GM23338 (cell line): ENCODE data around the gene SASH3.

Experiments used
- EZH2 ChIP-seq: fragments of 200-600 bp; sonication (generic); IDR thresholded peaks from one replicate; pipeline ENCODE4 v1.8.0; 2017; ENCODE audit warnings: antibody characterized with exemption, mild to moderate bottlenecking, low read depth; ENCODE audit not compliant: unreplicated experiment
- JUNB ChIP-seq: IDR thresholded peaks from one replicate; pipeline ENCODE4 v1.6.1; 2016; ENCODE audit warnings: antibody characterized with exemption; ENCODE audit not compliant: unreplicated experiment
- POLR2AphosphoS5 ChIP-seq: IDR thresholded peaks from 2 replicates; pipeline ENCODE4 v1.6.1; 2016; ENCODE audit warnings: antibody characterized with exemption, low read depth
- TF ChIP-seq, protein P1 (sequence below), 2 experiments: fragments of 200-600 bp in 1 of 2; sonication (generic) in 1 of 2; conservative IDR thresholded peaks; 2 replicates each; pipeline versions ENCODE4 v1.5.1 to v1.6.1; 2016 to 2017; ENCODE audit warnings: antibody characterized with exemption in 2 of 2, low read depth in 2 of 2, mild to moderate bottlenecking in 2 of 2, moderate library complexity in 1 of 2
- TF ChIP-seq, protein P2 (sequence below): fragments of 250-450 bp; sonication (Bioruptor Pico); IDR thresholded peaks from 2 replicates; pipeline ENCODE4 v1.5.0; 2020; ENCODE audit warnings: mild to moderate bottlenecking, moderate library complexity
- TF ChIP-seq, protein P3 (sequence below): IDR thresholded peaks from one replicate; pipeline ENCODE4 v1.6.1; 2018; ENCODE audit warnings: antibody characterized with exemption; ENCODE audit not compliant: unreplicated experiment

DNA sequence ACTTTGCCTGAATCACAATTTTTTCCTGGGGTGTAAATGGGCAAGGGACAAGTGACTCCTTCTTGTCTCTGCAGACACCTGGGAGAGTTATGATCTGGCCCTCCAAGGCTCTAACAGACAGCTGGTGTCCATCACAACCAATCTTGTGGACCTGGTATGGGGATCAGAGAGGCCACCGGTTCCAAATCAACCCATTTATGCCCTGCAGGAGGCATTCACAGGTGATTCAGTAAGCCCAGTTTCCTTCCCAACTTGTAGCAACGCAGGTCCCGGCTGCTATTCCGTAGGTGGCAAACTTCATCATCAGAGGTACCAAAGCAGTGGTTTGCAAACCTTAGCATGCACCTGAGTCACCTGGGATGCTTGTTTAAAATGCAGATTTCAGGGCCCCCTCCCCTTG, 32.2 kb upstream of the SASH3 start:
- TF ChIP-seq, protein P1, sequence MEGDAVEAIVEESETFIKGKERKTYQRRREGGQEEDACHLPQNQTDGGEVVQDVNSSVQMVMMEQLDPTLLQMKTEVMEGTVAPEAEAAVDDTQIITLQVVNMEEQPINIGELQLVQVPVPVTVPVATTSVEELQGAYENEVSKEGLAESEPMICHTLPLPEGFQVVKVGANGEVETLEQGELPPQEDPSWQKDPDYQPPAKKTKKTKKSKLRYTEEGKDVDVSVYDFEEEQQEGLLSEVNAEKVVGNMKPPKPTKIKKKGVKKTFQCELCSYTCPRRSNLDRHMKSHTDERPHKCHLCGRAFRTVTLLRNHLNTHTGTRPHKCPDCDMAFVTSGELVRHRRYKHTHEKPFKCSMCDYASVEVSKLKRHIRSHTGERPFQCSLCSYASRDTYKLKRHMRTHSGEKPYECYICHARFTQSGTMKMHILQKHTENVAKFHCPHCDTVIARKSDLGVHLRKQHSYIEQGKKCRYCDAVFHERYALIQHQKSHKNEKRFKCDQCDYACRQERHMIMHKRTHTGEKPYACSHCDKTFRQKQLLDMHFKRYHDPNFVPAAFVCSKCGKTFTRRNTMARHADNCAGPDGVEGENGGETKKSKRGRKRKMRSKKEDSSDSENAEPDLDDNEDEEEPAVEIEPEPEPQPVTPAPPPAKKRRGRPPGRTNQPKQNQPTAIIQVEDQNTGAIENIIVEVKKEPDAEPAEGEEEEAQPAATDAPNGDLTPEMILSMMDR (conservative IDR thresholded peaks at IDR 0.05; ENCODE audit: low read depth in 2 of 2) = no peak
- TF ChIP-seq, protein P2, sequence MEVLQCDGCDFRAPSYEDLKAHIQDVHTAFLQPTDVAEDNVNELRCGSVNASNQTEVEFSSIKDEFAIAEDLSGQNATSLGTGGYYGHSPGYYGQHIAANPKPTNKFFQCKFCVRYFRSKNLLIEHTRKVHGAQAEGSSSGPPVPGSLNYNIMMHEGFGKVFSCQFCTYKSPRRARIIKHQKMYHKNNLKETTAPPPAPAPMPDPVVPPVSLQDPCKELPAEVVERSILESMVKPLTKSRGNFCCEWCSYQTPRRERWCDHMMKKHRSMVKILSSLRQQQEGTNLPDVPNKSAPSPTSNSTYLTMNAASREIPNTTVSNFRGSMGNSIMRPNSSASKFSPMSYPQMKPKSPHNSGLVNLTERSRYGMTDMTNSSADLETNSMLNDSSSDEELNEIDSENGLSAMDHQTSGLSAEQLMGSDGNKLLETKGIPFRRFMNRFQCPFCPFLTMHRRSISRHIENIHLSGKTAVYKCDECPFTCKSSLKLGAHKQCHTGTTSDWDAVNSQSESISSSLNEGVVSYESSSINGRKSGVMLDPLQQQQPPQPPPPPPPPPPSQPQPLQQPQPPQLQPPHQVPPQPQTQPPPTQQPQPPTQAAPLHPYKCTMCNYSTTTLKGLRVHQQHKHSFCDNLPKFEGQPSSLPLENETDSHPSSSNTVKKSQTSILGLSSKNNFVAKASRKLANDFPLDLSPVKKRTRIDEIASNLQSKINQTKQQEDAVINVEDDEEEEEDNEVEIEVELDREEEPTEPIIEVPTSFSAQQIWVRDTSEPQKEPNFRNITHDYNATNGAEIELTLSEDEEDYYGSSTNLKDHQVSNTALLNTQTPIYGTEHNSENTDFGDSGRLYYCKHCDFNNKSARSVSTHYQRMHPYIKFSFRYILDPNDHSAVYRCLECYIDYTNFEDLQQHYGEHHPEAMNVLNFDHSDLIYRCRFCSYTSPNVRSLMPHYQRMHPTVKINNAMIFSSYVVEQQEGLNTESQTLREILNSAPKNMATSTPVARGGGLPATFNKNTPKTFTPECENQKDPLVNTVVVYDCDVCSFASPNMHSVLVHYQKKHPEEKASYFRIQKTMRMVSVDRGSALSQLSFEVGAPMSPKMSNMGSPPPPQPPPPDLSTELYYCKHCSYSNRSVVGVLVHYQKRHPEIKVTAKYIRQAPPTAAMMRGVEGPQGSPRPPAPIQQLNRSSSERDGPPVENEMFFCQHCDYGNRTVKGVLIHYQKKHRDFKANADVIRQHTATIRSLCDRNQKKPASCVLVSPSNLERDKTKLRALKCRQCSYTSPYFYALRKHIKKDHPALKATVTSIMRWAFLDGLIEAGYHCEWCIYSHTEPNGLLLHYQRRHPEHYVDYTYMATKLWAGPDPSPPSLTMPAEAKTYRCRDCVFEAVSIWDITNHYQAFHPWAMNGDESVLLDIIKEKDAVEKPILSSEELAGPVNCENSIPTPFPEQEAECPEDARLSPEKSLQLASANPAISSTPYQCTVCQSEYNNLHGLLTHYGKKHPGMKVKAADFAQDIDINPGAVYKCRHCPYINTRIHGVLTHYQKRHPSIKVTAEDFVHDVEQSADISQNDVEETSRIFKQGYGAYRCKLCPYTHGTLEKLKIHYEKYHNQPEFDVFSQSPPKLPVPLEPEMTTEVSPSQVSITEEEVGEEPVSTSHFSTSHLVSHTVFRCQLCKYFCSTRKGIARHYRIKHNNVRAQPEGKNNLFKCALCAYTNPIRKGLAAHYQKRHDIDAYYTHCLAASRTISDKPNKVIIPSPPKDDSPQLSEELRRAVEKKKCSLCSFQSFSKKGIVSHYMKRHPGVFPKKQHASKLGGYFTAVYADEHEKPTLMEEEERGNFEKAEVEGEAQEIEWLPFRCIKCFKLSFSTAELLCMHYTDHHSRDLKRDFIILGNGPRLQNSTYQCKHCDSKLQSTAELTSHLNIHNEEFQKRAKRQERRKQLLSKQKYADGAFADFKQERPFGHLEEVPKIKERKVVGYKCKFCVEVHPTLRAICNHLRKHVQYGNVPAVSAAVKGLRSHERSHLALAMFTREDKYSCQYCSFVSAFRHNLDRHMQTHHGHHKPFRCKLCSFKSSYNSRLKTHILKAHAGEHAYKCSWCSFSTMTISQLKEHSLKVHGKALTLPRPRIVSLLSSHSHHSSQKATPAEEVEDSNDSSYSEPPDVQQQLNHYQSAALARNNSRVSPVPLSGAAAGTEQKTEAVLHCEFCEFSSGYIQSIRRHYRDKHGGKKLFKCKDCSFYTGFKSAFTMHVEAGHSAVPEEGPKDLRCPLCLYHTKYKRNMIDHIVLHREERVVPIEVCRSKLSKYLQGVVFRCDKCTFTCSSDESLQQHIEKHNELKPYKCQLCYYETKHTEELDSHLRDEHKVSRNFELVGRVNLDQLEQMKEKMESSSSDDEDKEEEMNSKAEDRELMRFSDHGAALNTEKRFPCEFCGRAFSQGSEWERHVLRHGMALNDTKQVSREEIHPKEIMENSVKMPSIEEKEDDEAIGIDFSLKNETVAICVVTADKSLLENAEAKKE (CRISPR knock-in tag) = no peak
- TF ChIP-seq, protein P3, sequence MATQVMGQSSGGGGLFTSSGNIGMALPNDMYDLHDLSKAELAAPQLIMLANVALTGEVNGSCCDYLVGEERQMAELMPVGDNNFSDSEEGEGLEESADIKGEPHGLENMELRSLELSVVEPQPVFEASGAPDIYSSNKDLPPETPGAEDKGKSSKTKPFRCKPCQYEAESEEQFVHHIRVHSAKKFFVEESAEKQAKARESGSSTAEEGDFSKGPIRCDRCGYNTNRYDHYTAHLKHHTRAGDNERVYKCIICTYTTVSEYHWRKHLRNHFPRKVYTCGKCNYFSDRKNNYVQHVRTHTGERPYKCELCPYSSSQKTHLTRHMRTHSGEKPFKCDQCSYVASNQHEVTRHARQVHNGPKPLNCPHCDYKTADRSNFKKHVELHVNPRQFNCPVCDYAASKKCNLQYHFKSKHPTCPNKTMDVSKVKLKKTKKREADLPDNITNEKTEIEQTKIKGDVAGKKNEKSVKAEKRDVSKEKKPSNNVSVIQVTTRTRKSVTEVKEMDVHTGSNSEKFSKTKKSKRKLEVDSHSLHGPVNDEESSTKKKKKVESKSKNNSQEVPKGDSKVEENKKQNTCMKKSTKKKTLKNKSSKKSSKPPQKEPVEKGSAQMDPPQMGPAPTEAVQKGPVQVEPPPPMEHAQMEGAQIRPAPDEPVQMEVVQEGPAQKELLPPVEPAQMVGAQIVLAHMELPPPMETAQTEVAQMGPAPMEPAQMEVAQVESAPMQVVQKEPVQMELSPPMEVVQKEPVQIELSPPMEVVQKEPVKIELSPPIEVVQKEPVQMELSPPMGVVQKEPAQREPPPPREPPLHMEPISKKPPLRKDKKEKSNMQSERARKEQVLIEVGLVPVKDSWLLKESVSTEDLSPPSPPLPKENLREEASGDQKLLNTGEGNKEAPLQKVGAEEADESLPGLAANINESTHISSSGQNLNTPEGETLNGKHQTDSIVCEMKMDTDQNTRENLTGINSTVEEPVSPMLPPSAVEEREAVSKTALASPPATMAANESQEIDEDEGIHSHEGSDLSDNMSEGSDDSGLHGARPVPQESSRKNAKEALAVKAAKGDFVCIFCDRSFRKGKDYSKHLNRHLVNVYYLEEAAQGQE = no peak
- TF ChIP-seq EZH2 (no peak), JUNB (no peak), POLR2AphosphoS5 (no peak)
